ENCODE data around the gene SLC12A2.

Gene SLC12A2

GRCh38 chr5:128228008-128228407 lies 144.4 kb downstream of the SLC12A2 start:
- no peak for DNase-seq (ENCODE audit: low spot score)

- DNase-seq (ENCODE audit: low spot score): no peak
Measured at GRCh38 chr5:128228521-128228920, 145.0 kb downstream of the SLC12A2 start.

- DNase-seq (ENCODE audit: low spot score): no peak
Measured at GRCh38 chr5:128234928-128235641, 151.5 kb downstream of the SLC12A2 start.

- DNase-seq (ENCODE audit: low spot score): no peak
Measured at GRCh38 chr5:128236334-128236733, 152.8 kb downstream of the SLC12A2 start.

DNA sequence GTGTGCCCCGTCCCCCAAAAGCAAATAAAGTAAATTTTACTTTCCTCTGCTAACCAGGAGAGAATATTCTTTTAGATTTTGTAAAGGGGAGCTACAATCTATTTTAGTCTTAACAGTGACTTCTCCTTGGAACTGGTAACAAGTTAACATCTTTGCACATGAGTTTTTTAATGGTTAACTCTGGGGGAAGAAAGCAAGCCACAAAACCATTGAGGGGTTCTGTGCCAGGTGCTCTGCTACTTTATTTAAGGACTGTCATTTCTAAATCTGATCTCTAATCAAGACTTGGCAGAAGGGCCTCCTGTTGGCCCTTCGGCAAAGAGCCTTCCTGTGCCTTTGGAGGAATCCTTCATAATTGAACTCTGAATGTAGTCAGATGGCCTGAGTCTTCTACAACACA lies 153.4 kb downstream of the SLC12A2 start:
- no peak for DNase-seq (ENCODE audit: low spot score)

DNA sequence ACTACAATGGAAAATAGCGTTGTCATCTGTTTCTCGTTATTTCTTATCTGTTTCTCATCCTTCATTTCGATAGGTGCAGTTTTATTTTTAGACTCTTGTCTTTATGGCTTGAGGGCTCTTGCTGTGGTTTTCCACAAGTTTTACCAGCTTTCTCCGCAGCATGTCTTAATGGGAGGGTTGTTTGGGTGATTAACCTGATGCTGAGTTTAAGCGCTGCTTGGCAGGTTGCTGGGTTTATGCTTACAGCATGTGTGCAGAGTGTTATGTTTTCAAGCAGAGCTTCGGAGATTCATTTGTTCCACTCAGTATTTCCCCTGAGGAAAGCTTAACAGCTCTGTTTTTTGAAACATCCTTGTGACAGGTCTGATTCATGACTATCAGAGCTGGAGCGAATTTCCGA lies 154.0 kb downstream of the SLC12A2 start:
- DNase-seq (ENCODE audit: low spot score): no peak

Measured in hepatic stellate cell (primary cell).